Right ventricle myocardium inferior (tissue), 1 donor: ENCODE results near the gene TMPRSS3. TPM values are rescaled to one million over a fixed set of nuclear protein-coding genes. Genes with fewer than 3 reads are reported as not detected.

Experiments used
- ATAC-seq: fragments of 200-7000 bp; cut with Tn5 transposase; one replicate; pipeline ENCODE4 v1.9.1; 2020; ENCODE audit warnings: mild to moderate bottlenecking, moderate library complexity
- DNase-seq: peaks from one replicate; pipeline ENCODE4 v3.0.0; 2021; ENCODE audit errors: missing footprints
- intact Hi-C: fragments of 100-400 bp; cut with DNase I; formaldehyde crosslinking; loops from one replicate; pipeline ENCODE4 v1.11.0; 2022
- total RNA-seq: library from RNA; stranded (reverse); fragmentation: NEBNext Ultra II Directional; extraction: Animal tissue kit (Norgen Biotek cat#: 25700); gene quantifications from one replicate; pipeline ENCODE4 v1.2.1, GENCODE V29; 2021
- donor health status: DM: no; HTN: yes; CAD: no; lungs with severe emphysema.

TMPRSS3 gene
- total RNA-seq, 1 donor from 2014 or later = not detected

DNA sequence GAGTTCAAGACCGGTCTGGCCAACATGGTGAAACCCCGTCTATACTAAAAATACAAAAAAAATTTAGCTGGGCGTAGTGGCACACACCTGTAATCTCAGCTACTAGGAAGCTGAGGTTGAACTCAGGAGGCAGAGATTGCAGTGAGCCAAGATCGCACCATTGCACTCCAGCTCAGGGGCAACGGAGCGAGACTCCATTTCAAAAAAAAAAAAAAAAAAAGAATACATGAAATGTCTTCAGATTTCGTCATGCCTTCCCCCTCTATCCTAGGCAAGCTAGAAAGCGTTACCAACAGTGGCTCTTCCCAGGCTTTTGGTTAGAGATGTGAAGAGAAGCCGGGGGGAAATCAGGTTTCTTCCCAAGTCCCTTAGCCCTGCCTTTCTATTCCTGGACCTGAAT, 33.2 kb downstream of the TMPRSS3 start:
- intact Hi-C loops = no loop called here
- DNase-seq (no peak), ATAC-seq (no peak)

DNA sequence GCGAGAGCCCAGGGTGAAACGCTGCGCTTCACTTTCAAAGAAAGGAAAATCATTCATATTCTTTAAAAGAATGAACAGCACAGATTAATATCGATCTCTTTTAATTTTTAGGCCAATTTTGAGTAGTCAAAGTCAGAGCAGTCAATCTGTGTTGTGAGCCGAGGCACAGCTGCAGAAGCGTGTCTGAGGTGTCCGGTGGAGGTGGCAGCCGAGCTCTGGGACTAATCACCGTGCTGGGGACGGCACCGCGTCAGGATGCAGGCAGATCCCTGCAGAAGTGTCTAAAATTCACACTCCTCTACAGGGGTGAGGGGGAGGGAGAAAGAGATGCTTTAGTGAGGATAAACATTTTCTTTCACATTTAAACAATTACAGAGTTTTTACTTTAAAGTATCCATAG, 33.7 kb downstream of the TMPRSS3 start:
- intact Hi-C loops = no loop called here
- ATAC-seq (no peak), DNase-seq (no peak)

DNA sequence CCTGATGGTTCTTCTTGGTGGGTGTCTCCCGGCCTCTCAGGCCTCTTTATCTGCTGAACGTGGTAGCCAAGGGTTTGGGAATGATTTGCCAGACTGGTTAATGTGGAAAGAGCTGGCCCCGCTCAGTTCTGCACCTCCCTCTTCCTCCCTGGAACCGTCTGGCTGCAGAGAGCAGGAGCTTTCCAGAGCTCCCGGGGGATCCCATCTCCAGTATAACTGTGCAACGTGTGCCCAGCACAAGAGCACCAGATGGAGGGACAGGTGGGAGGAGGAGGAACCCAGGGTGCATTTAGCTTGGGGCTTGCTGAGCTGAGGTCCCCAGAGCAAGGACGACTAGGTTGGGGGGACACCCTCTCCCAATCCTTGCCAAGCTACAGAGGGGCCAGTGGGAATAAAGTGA, 34.6 kb downstream of the TMPRSS3 start:
- DNase-seq (no peak), ATAC-seq (no peak)
- intact Hi-C loops = no loop called here

DNA sequence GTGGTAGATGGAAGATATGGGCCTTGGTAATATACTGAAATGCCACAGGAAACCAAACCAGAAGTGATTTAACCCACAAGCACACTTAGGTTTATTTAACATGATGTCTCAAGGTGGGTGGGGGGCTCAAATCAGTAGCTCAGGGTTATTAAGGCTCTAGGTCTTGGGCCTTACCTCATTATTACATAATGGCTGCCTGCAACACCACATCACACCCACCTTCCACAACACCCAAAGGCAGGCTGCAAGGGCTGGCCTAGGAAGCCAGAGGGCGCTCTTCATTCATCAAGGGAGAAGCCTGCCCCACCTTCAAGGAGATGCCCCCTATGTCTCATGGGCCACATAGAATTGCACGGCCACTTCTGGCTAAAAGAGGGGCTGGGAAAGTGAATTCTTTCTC, 35.5 kb downstream of the TMPRSS3 start:
- intact Hi-C loops = no loop called here
- DNase-seq (no peak), ATAC-seq (no peak)

DNA sequence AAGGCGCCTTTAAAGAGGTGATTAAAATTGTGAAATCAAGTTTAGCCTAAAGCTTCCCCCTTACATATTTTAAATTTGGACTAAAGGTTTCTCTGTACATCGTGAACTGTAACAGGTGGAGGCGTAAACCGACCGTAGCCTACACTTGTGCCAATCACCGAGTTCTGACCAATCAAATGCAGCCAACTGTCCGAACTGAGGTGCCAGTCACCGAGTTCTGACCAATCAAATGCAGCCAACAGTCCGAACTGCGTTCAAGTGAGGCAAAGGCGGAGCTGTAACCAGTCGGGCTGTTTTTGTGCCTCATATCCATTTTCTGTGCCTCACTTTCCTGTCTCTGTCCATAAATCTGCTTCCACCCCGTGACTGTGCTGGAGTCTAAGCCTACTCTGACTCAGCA, 36.9 kb downstream of the TMPRSS3 start:
- no peak for ATAC-seq
- no peak for DNase-seq
- intact Hi-C loops = no loop called here

DNA sequence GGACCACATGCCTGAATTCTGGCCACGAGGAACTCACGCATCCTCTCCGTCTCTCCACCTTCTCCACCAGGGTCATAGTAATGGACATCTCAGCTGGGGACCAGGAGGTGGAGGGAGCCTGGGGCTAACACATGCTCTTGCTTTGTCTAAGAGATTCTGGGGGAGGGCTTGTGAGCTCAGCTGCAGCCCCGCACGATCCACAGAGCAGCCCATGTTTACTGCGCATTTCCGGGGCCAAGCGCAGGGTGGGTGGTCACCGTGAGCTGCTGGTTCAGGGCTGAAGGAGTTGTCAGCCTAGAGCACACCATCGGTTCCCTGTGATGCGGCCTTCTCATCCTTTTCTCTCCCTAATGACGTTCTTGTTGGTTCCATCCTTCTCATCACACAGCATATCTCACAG, 37.6 kb downstream of the TMPRSS3 start:
- ATAC-seq (no peak), DNase-seq (no peak)
- intact Hi-C loops = no loop called here

DNA sequence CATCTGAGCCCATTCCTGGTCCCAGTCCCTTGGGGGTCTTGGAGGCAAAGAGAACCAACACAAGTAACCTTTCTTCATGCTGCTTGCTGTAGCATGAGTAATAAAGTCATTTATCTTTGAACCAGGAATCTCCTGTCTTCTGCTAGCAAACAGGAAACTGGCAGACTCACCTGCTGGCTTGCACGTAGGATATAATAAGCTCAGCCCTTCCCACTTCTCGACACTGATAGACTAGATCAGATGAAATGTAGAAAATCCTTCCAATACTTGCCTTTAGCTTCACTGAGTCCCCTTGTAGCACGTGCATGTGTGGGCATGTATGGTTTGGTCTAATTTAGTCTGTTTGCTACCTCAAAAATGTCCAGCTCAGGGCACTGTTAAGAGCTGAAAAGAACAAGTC, 38.5 kb downstream of the TMPRSS3 start:
- intact Hi-C loops = no loop called here
- no peak for ATAC-seq
- no peak for DNase-seq

DNA sequence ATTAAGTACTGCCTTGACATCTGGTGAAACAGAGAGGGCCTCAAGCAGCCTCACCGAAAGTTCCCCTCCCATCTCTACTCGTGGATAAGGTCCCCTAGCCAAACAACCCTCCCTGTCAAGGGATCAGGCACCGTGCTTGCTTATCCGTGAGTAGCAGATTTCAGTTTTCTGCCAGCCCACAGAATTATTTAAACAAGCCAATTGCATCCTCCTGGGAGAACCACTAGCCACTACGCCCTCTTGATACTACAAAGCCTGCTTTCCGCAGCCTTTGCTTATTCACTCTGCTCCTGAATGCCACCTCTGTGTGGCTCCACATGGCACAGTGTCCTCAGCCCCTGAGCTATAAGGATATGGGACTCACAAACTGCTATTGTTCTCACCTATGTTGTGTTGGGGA, 39.2 kb downstream of the TMPRSS3 start:
- intact Hi-C loops = no loop called here
- ATAC-seq = no peak
- DNase-seq = no peak

DNA sequence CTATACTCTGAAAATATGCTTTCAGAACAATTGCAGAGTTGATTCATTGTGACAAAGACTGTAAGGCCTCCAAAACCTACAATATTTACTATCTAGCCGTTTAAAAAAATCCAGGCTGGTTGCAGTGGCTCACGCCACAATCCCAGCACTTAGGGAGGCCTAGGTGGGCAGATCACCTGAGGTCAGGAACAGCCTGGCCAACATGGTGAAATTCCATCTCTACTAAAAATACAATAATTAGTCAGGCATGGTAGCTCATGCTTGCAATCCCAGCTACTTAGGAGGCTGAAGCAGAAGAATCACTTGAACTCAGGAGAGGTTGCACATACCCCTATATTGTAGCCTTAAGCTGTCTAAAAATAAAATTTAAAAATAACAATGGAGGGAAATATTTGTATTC, 39.8 kb downstream of the TMPRSS3 start:
- no peak for ATAC-seq
- no peak for DNase-seq
- intact Hi-C loops = no loop called here

DNA sequence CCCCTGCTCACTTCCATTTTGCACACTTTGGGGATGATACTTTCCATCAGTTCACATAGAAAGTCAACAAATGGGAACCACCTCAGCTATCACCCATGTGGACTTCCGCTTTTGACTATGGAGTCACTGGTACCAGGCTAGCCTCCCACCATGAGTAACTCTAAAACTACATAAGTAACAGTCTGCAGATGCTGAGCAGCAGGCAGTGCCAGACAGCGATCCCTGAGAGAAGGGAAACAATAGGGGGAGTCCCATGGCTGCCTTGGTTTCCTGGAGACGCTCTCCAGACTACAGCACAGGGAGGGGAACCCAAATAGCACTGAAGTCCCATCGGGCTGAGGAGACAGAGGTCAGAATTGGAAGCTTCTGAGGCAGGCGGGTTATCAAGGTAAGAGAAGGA, 42.2 kb downstream of the TMPRSS3 start:
- intact Hi-C loops = no loop called here
- ATAC-seq (no peak), DNase-seq (no peak)

DNA sequence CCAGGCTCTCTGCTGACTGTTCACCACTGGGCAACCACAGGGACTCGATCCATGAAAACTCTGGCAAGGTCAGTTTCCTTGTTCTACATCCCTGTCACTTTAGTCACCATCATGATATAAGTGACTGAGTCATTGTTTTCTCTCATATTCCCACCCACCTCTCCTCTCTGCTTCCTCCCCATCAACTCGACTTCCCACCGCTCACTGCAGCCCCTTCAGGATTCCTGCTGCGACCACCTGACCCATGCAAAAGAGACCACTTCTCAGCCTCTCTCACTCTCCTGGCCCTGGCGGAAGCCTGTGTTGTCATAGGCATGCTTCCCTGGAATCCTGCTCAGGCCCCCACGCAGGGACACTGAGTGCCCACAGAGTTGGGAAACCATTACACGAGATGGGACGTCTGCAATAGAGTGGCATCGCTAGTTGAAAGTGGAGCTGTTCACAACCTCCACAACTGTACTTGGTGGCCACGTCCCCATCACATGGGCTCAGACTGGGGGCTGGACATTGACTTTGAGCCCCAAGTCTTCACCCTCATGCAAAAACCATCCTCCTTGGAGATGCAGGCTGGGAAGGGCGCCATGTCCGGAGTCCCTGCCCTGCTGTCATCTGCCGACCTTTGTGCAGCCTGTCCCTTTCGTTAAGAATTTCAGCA, 43.3 kb downstream of the TMPRSS3 start:
- no peak for DNase-seq
- no peak for ATAC-seq
- intact Hi-C loops = no loop called here

DNA sequence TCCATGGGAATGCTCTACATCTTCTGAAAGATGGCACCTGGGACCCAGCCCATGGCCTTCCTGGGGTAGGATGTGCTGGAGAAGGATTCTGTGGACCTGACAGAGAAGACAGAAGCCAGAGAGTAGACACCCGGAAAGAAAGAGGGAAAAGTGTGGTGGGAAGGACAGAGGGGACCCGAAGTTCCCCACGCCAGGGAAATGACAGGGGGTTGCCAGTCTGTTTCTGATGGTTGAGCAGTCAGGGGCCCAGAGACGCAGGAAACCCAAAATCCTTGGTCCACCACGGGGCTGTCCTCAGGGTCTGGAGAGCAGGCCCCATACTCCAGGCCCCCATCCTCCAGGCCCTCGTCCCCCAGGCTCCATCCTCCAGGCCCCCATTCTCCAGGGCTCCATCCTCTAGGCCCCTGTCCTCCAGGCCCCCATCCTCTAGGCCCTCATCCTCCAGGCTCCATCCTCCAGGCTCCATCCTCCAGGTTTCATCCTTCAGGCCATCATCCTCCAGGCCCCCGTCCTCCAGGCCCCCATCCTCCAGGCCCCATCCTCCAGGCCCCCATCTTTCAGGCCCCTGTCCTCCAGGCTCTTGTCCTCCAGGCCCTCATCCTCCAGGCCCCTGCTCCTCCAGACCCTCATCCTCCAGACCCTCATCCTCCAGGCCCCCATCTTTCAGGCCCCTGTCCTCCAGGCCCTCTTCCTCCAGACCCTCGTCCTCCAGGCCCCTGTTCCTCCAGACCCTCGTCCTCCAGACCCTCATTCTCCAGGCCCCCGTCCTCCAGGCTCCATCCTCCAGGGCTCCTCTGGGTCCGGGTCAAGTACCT, 44.0 kb downstream of the TMPRSS3 start:
- ATAC-seq = no peak
- DNase-seq = no peak
- intact Hi-C loops = no loop called here

DNA sequence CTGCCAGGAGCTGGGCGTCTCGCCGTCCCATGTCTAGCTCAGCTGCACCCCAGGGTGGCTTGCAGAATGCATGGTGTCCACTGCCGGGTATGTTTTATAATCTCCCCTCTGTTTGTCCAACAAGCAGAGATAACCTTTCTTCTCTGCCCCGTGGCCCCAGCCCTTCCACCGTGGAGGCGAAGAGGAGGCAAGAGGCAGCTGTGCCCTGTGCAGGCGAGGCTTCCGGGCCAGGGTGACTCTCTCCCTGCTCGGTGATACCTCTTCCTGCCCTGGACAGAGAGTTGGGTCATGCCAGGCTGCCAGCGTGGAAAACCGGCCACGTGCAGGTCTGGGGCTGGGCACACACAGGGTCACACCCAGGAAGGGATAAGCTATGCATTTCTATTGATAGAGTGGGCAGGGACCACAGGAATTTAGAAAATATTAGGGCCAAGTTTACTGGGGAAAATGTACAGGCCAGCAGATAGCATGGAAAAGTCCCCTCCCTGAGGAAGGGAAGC, 44.9 kb downstream of the TMPRSS3 start, which contains the start of gene TFF2:
TSS of gene TFF2 (minus strand) at position 68 of the 500 bp plus-strand sequence. CDS start at position 31, 37 bp downstream.
- no peak for DNase-seq
- intact Hi-C loops = no loop called here
- no peak for ATAC-seq

DNA sequence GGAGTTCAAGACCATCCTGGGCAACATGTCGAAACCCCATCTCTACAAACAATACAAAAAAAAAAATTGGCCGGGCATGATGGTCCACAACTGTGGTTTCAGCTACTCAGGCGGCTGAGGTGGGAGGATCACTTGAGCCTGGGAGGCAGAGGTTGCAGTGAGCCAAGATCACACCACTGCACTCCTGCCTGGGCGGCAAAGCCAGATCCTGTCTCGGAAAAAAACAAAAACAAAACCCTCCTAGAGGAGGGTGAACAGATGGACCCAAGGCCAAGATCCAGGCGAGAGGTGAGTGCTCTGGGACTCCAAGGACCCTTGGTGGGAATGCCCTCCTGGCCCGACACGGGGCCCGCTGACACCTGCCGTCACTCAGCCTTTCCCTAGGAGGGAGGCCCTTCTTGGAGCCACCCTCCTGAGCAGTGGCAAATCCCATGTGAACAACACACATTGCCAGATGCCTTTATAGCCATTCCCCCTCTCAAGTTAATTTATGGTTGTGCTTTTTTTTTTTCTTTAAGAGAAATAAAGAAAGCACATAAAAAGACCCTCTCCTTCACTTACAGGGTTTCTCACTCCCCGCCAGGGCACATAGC, 45.4 kb downstream of the TMPRSS3 start:
- ATAC-seq = no peak
- intact Hi-C loops = no loop called here
- no peak for DNase-seq

DNA sequence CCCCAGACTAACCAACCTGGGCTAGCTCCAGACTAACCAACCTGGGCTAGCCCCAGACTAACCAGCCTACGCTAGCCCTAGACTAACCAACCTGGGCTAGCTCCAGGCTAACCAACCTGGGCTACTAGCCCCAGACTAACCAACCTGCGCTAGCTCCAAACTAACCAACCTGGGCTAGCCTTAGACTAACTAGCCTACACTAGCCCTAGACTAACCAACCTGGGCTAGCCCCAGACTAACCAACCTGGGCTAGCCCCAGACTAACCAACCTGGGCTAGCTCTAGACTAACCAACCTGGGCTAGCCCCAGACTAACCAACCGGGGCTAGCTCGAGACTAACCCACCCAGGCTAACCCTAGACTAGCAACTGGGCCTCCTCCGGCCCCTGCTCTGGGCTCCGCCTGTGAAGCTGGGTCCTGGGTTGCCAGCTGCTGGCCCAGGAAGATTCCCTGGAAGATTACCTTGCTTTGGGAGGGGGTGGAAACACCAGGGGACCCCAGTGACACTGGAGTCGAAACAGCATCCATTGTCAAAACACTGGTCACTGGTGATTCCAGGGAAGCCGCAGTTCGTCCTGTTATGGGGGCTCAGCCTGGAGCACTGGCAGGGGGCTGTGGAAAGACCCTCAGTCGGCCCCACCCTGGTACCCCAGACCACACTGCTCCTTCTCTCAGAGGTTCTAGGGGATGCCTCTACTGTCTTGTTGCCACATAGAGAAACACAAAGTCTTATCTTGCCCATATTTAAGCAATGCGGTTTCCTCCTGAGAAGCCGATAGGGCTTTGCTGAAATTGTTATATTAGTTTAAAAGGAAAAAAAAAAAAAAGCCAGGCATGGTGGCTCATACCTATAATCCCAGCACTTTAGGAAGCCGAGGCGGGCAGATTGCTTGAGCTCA, 46.2 kb downstream of the TMPRSS3 start:
- intact Hi-C loops = no loop called here
- ATAC-seq (no peak), DNase-seq (no peak)

DNA sequence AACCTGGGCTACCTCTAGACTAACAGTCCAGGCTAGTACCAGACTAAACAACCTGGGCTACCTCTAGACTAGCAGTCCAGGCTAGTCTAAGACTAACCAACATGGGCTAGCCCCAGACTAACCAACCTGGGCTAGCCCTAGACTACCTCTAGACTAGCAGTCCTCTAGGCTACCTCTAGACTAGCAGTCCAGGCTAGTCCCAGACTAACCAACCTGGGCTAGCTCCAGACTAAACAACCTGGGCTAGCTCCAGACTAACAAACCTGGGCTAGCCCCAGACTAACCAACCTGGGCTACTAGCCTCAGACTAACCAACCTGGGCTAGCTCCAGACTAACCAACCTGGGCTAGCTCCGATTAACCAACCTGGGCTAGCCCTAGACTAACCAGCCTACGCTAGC, 47.1 kb downstream of the TMPRSS3 start:
- ATAC-seq (no peak), DNase-seq (no peak)
- intact Hi-C loops = no loop called here

DNA sequence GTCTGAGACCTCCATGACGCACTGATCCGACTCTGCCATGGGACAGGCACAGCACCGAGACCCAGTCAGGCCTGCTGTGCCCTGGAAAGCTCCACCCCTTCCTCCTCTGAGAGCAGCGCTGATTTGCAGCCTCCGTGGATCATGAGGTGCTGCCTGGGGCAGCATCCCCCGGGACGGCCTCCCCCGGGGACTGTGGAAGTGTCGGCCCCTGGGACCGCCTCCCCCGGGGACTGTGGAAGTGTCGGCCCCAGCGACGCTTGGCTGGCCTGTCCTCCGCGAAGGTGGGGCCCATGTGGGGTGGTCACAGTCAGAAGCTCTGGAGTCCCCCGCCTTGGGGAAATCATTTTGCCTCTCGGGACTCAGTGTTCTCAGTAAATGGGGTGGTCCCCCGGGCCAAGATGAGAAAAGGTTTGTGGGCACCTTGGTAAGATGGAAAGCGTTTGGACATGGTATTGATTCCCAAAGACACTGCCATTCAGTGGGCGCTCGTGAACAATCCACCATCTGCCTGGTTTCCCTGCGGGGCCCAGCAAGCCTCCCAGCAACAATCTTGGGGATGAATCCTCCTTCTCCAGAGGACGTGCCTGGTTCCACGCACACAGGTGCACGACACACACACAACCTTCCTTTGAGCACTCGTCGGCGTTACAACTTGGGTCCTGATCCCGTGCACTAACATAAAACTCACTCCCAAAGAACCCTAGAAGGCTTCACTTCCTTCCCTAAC, 48.1 kb downstream of the TMPRSS3 start:
- DNase-seq (no peak), ATAC-seq (no peak)
- intact Hi-C loops = no loop called here

DNA sequence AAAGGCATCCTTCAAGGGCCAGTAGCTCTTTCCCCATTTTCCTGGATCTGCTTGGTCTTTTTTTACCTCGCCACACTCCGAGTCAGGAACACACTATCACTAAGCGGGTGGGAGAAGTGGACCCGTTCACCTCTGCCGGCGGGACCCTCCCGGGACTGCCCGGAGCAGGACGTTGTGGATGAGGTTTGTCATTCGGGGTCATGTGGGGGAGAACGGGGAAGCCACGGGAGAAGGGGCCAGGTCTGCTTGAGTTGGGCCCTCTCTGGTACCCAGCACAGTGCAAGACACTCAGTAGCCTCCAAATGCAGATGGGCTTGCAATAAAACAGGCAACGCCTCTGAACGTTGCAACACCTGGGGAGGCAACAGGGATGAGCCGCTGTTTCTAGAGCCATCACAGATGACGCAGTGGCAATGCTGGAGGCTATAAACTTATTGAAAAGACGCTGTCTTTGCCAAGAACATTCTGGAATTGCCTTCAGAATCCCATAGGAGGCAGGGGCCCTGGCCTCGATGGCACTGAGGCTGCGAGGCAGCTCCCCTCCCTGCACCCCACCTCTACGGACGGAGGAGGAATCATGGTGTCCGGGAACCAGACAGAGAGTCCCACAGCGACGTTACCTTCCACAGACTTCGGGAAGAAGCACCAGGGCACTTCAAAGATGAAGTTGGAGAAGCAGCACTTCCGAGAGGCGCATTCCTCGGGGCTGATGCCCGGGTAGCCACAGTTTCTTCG, 48.8 kb downstream of the TMPRSS3 start:
- DNase-seq (no peak), ATAC-seq (no peak)
- intact Hi-C loops = no loop called here
